NOMO-1 treated with dmso at 0.1 percent for 144 hours (cell line): ENCODE results near the gene WAS.

Experiments used
- DNase-seq: peaks from one replicate; lab custom pipeline; 2025; ENCODE audit not compliant: unreplicated experiment; lab: John Stamatoyannopoulos, UW

The WAS gene

DNA sequence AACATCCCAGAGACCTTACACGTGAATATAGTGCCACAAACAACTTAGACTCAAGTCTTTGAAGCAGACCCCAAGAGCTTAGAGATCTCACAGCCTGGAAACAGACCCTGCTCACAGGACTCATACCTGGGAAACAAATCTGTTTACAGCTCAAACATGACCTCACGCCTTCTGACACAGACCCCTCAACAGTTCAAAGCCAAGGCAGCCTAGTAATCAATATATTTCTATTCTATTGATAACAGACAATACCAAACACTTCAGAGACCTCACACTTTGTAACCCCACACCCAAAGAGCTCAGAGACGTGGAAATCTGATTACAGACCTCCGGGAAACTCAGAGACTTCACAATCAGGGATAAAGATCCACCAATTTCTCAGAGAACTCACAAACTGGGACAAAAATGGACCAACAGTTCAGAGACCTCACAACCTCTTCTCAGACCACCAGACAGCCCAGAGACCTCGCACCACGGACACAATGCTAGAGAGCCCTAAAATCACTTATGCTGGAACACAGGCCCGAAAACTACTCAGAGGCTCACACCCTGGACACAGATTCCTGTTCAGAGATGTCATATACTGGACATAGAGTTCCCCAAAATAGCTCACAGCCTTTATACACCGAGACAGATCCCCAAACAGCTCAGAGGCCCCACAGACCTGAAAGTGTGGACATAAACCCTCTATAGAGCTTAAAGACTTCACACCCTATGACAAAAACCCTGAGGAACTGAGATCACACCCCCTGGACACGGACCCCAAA is 27.7 kb downstream of the WAS start:
- DNase-seq = no peak

- DNase-seq = no peak
Measured at GRCh38 chrX:48711929-48712505, 28.4 kb downstream of the WAS start.

GRCh38 chrX:48713847-48714246 is 30.2 kb downstream of the WAS start:
- DNase-seq = no peak

DNA sequence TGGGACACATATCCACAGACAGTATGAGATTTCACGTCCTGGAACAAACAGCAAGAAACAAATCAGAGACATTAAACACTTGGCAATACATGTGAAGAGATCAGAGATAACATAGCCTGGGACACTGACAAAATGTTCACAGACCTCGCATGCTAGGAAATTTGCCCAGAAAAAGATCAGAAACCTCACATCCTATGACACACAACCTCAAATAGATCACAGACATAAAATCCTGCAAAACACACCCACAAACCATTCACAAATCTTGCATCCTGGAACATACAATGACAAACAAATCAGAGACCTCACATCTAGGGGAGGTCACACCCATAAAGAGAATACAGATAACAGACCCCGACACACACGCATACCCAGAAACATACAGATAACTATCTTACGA is 31.0 kb downstream of the WAS start:
- no peak for DNase-seq

DNA sequence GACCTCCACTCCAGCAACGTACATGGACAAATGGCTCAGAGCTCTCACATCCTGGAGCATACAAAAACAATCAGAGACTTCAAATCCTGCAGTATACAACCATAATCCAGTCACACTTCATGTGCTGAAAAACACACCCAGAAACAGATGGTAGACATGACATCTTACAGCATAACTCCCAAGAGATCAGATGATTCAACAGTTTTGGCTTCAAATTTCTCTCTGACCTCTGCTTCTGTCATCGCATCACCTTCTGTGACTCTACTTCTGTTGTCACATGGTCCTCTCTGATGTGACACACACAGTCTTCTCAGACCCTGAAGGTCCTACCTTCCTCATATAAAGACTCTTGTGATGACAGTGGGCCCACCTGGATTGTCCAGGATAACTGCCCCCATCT is 31.5 kb downstream of the WAS start:
- no peak for DNase-seq

- no peak for DNase-seq
Measured at GRCh38 chrX:48715876-48716502, 32.4 kb downstream of the WAS start.

- no peak for DNase-seq
Measured at GRCh38 chrX:48719958-48720357, 36.4 kb downstream of the WAS start.

DNA sequence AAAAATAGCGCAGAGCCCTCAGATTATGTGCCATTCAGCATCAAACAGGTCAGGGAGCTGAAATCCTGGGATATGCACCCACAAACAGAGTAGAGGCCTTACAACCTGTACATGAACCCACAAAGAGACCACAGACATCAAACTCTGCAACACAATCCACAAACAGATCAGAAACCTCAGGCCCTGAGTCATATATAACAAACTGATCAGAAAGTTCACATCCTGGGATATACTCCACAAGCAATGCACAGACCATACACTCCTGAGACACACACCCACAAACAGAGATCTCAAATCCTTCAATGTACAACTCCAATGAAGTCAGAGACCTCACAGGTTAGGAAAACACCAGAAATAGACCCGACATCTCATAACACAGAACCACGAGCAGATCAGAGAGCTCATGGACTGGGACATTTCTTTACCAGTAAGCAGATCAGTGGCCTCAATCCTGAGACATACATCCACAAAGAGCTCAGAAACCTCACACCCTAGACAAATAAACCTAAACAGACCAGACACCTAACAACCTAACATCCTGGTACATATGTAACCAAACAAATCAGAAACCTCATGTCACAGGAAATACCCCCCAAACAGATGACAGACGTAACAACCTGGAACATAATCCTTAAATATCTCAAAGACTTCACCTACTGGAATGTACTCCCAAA is 37.1 kb downstream of the WAS start:
- DNase-seq = no peak

GRCh38 chrX:48721916-48722315 is 38.3 kb downstream of the WAS start:
- no peak for DNase-seq

- no peak for DNase-seq
Measured at GRCh38 chrX:48726596-48726995, 43.0 kb downstream of the WAS start.

DNA sequence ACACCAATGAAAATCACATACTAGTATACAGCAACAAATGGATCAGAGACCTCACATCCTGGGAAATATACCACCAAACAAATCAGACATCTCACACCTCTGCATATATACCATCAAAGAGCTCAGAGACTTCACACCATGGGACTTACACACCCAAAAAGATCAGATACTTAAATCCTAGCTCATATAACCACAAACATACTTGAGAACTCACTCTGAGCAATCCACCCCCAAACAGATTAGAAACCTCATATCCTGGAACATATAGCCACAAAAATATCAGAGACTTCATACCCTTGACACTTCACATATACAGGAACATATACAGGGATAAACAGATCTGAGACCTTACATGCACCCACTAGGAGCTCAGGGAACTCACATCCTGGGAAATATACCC is 45.1 kb downstream of the WAS start:
- DNase-seq = no peak

- DNase-seq = no peak
Measured at GRCh38 chrX:48736303-48736702, 52.7 kb downstream of the WAS start.

- no peak for DNase-seq
Measured at GRCh38 chrX:48736878-48737212, 53.2 kb downstream of the WAS start.

DNA sequence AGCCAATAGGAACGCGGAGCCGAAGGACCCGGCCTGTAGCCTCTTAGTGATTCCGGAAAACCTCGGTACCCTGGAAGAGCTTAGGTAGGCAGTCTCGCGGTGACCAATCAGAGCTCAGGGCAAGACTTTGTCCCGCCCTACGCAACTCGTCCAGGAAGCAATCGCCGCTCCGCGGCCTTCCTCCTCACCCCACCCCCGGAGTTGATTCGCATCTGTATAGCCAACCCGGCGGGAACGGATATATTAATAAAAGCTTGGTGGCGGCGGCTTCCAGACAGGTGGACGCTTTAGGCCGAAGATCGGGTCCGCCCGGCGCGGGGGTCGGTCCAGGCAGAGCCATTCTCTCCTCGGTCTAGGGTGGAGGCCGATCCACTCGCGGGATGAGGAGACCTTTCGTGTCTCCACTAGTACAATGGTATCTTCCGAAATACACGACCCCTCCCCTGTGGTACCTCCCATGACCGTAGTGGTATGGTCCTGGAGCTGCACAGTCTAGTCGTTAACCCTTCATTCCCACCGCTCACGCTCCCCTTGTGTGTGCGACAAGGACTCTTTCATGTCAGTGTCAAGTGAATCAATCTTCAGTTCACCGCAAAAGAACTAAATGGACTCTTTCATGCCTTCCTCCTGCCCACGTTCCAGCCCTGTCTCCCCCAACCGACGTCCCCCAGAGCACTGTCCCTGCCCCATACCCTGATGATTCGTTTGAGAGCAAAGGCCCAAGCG is 53.8 kb downstream of the WAS start:
- DNase-seq = peak; percentile 89

- no peak for DNase-seq
Measured at GRCh38 chrX:48737940-48738339, 54.3 kb downstream of the WAS start.
